K562 (cell line): ENCODE data around the gene RXRA. TPM values are rescaled to one million over a fixed set of nuclear protein-coding genes. Genes with fewer than 3 reads are reported as not detected.
A peak's percentile ranks its signal among the peaks of the same experiment; 100 is the strongest.

Experiments used
- ATAC-seq: fragments of 200-7000 bp; cut with Tn5 transposase; 3 replicates; pipeline ENCODE4 v1.9.1; 2020; ENCODE audit warnings: moderate library complexity
- BruUV-seq: library from RNA; stranded (reverse); fragments of 400-500 nt; replicated peaks from 2 replicates; lab custom pipeline; 2021; lab: Mats Ljungman, UMichigan
- CTCF ChIA-PET: fragments of 300-600 bp; formaldehyde crosslinking; extraction: SDS; loops from one replicate; lab custom pipeline; 2021; ENCODE audit warnings: low intra/inter-chr PET ratio; lab: Yijun Ruan, JAX
- POLR2A ChIA-PET: fragments of 300-600, 350-650 bp; sonication (Branson Sonifier 250); formaldehyde crosslinking; extraction: SDS; loops from one replicate; lab custom pipeline; 2021; ENCODE audit warnings: antibody characterized with exemption, inconsistent platforms; lab: Yijun Ruan, JAX
- DNase-seq, 4 experiments: peaks; one replicate each; pipeline versions ENCODE4 v3.0.0 to v3.0.0-alpha.2; 2011 to 2018; ENCODE audit warnings: low spot score in 3 of 4, mixed read lengths in 3 of 4; ENCODE audit errors: extremely low read depth in 1 of 4
- FAIRE-seq: peaks from 2 replicates; lab custom pipeline; 2011; peaks lifted over from hg19 to GRCh38; lab: Jason Lieb, UNC
- H2AFZ ChIP-seq: 2 replicates; pipeline ENCODE4 v1.6.0; 2011; ENCODE audit warnings: low read depth, low read length, control low read depth, inconsistent platforms
- H3K27ac ChIP-seq: fragments of 200-600 bp; 3 replicates; pipeline ENCODE4 v1.8.0; 2011; ENCODE audit warnings: low read depth, mild to moderate bottlenecking, control low read depth, inconsistent platforms, low read length, moderate library complexity, mixed read lengths; ENCODE audit errors: extremely low read depth
- H3K27me3 ChIP-seq, 2 experiments: fragments of 300-600 bp in 1 of 2; 2 replicates in 1 of 2; 3 replicates in 1 of 2; pipeline versions ENCODE4 v1.6.0 to v1.8.0; 2011; ENCODE audit warnings: inconsistent platforms in 2 of 2, low read length in 2 of 2, mild to moderate bottlenecking in 1 of 2, mixed read lengths in 1 of 2, moderate library complexity in 1 of 2; ENCODE audit not compliant: control insufficient read depth in 2 of 2, insufficient read depth in 2 of 2
- H3K36me3 ChIP-seq: fragments of 300-600 bp; 3 replicates; pipeline ENCODE4 v1.8.0; 2011; ENCODE audit warnings: mild to moderate bottlenecking, low read length, inconsistent platforms; ENCODE audit not compliant: control insufficient read depth, insufficient read depth
- H3K4me1 ChIP-seq, 2 experiments: fragments of 200-600 bp in 1 of 2; replicated peaks in 1 of 2; 2 replicates in 1 of 2; 3 replicates in 1 of 2; pipeline versions ENCODE4 v1.5.1 to v1.8.0; 2011; ENCODE audit warnings: inconsistent platforms in 2 of 2, low read length in 2 of 2, mild to moderate bottlenecking in 1 of 2, mixed read lengths in 1 of 2, moderate library complexity in 1 of 2; ENCODE audit not compliant: control insufficient read depth in 2 of 2, insufficient read depth in 2 of 2
- H3K4me2 ChIP-seq: 2 replicates; pipeline ENCODE4 v1.6.1; 2011; ENCODE audit warnings: low read length, control low read depth, inconsistent platforms, mixed read lengths; ENCODE audit not compliant: insufficient read depth
- H3K4me3 ChIP-seq: fragments of 200-600 bp; sonication (generic), shearing (Covaris generic); 2 replicates; pipeline ENCODE4 v1.5.1; 2016; ENCODE audit warnings: control low read depth, inconsistent platforms
- H3K79me2 ChIP-seq: fragments of 200-600 bp; 3 replicates; pipeline ENCODE4 v1.8.0; 2011; ENCODE audit warnings: low read length, inconsistent platforms; ENCODE audit not compliant: control insufficient read depth, insufficient read depth
- H3K9ac ChIP-seq, 2 experiments: 2 replicates each; pipeline versions ENCODE4 v1.6.0 to v1.6.1; 2011; ENCODE audit warnings: low read depth in 2 of 2, low read length in 2 of 2, control low read depth in 1 of 2, inconsistent platforms in 1 of 2, mild to moderate bottlenecking in 1 of 2, mixed read lengths in 1 of 2; ENCODE audit not compliant: insufficient read depth in 1 of 2
- H3K9me1 ChIP-seq: one replicate; pipeline ENCODE4 v1.6.0; 2011; ENCODE audit warnings: inconsistent platforms, mild to moderate bottlenecking, low read length, moderate library complexity; ENCODE audit not compliant: control insufficient read depth, insufficient read depth
- H3K9me3 ChIP-seq: replicated peaks from 2 replicates; pipeline ENCODE4 v1.5.1; 2011; ENCODE audit warnings: low read depth, low read length, inconsistent platforms; ENCODE audit not compliant: control insufficient read depth, insufficient read depth
- H4K20me1 ChIP-seq: replicated peaks from 2 replicates; pipeline ENCODE4 v1.6.1; 2011; ENCODE audit warnings: low read length, inconsistent platforms, mixed read lengths; ENCODE audit not compliant: control insufficient read depth, insufficient read depth
- CBX2 ChIP-seq: fragments of 200-600 bp; sonication (generic); IDR thresholded peaks from one replicate; pipeline ENCODE4 v1.6.1; 2012; ENCODE audit warnings: mild to moderate bottlenecking, low read length, inconsistent platforms; ENCODE audit not compliant: insufficient read depth, poor library complexity, severe bottlenecking
- CHD2 ChIP-seq: IDR thresholded peaks from 2 replicates; pipeline ENCODE4 v1.6.1; 2011; ENCODE audit warnings: low read depth, low read length
- ERF ChIP-seq: fragments of 450-650 bp; formaldehyde crosslinking; IDR thresholded peaks from 2 replicates; pipeline ENCODE4 v1.4.0; 2020; ENCODE audit warnings: mild to moderate bottlenecking, mixed read lengths
- MCM5 ChIP-seq: fragments of 450-650 bp; IDR thresholded peaks from 2 replicates; pipeline ENCODE4 v1.6.1; 2016; ENCODE audit warnings: low read depth
- RUNX1 ChIP-seq: sonication (generic); IDR thresholded peaks from 2 replicates; pipeline ENCODE4 v1.6.1; 2016; ENCODE audit warnings: antibody characterized with exemption, low read depth
- WGBS: fragments of 100-300 bp; shearing (Covaris generic); methylation state at CpG from one replicate; pipeline ENCODE4 v1.1.6; 2016; ENCODE audit warnings: low coverage, mixed read lengths; ENCODE audit not compliant: insufficient coverage; ENCODE audit errors: missing lambda C conversion rate; 5-methylcytosine and 5-hydroxymethylcytosine counted together
- in situ Hi-C: fragments of 300-500 bp; cut with MboI; formaldehyde crosslinking; loops from 4 replicates; pipeline ENCODE4 v1.15.0; 2018; ENCODE audit warnings: inconsistent platforms, mixed read lengths
- intact Hi-C: fragments of 100-400 bp; cut with micrococcal nuclease; formaldehyde crosslinking; loops from 2 replicates; pipeline ENCODE4 v1.14.2; 2022
- polyA plus RNA-seq, 8 experiments: library from polyadenylated mRNA; depleted of rRNA in 4 of 8; stranded (reverse) in 5 of 8; unstranded in 3 of 8; fragments of >200 nt; fragmentation: Nextera tagmentation in 2 of 8; fragmentation: Illumina TruSeq in 1 of 8; extraction: Ambion mirVana in 2 of 8; extraction: Trizol in 1 of 8; gene quantifications; 2 replicates each; pipeline versions ENCODE4 v1.2.1 to v1.2.3, GENCODE V29; 2011 to 2014; ENCODE audit warnings: inconsistent platforms in 1 of 8, missing spikeins in 1 of 8
- total RNA-seq, 7 experiments: library from RNA; depleted of rRNA in 6 of 7; stranded (reverse); fragments of >200 nt in 6 of 7; fragmentation: Illumina TruSeq in 2 of 7; extraction: Trizol in 2 of 7; gene quantifications; 2 replicates each; pipeline versions ENCODE4 v1.2.1 to v1.2.3, GENCODE V29; 2011 to 2021; ENCODE audit warnings: low replicate concordance in 1 of 7
- TF ChIP-seq, protein P1 (sequence below), 2 experiments: fragments of 450-650 bp in 1 of 2; sonication (generic) in 1 of 2; formaldehyde crosslinking in 1 of 2; IDR thresholded peaks; 2 replicates each; pipeline versions ENCODE4 v1.7.1 to v1.9.0; 2016 to 2022; ENCODE audit warnings: inconsistent platforms in 1 of 2, mild to moderate bottlenecking in 1 of 2, missing genetic modification reagents in 1 of 2

RXRA gene
- total and polyA plus RNA-seq, 9 of the 15 experiments (the other 6 are each of a cell fraction or from before 2014, with no cell fraction given), result 0.35 to 23.6 (median 4.6) TPM

DNA sequence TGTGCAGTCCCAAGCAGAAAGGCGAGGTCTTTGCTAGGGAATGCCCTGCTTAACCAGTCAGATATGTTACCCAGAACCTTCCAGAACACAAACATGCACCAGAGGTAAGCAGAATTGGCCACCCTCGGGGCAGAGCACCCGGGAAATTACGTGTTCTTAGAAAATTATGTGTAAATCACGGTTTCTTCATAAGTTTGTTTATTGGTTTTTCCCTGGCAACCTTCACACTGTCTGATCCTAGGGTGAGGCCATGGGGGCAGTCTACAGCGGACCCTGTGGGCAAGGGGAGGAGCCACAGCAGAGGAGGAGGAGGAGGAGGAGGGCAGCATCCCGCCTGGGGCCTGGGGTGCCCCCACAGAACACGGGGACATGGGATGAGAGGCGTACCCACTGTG lies 31.4 kb downstream of the RXRA start:
- Histone ChIP-seq H3K9me3 (no peaks in the 10 kb centered on the region), H3K4me3 (no peak overlapping the region), H3K27ac (no peak overlapping the region), H2AFZ (no peak overlapping the region), H4K20me1 (peaks cover 86% of the 10 kb centered on the region), H3K4me2 (no peak overlapping the region), H3K4me1 (peaks cover 19 to 97% of the 10 kb centered on the region in 2 experiments), H3K36me3 (no peaks in the 10 kb centered on the region), H3K79me2 (peaks cover 25% of the 10 kb centered on the region; the same call in 2 of the 3 replicates), H3K9ac (peak overlapping the region in 1 of 2 experiments; percentile 80; a peak in 2 of 4 replicates), H3K27me3 (no peaks in the 10 kb centered on the region), H3K9me1 (peaks cover 10% of the 10 kb centered on the region)
- TF ChIP-seq MCM5 (no peak), CBX2 (no peak), ERF (no peak), CHD2 (no peak), RUNX1 (no peak)
- TF ChIP-seq, protein P1, sequence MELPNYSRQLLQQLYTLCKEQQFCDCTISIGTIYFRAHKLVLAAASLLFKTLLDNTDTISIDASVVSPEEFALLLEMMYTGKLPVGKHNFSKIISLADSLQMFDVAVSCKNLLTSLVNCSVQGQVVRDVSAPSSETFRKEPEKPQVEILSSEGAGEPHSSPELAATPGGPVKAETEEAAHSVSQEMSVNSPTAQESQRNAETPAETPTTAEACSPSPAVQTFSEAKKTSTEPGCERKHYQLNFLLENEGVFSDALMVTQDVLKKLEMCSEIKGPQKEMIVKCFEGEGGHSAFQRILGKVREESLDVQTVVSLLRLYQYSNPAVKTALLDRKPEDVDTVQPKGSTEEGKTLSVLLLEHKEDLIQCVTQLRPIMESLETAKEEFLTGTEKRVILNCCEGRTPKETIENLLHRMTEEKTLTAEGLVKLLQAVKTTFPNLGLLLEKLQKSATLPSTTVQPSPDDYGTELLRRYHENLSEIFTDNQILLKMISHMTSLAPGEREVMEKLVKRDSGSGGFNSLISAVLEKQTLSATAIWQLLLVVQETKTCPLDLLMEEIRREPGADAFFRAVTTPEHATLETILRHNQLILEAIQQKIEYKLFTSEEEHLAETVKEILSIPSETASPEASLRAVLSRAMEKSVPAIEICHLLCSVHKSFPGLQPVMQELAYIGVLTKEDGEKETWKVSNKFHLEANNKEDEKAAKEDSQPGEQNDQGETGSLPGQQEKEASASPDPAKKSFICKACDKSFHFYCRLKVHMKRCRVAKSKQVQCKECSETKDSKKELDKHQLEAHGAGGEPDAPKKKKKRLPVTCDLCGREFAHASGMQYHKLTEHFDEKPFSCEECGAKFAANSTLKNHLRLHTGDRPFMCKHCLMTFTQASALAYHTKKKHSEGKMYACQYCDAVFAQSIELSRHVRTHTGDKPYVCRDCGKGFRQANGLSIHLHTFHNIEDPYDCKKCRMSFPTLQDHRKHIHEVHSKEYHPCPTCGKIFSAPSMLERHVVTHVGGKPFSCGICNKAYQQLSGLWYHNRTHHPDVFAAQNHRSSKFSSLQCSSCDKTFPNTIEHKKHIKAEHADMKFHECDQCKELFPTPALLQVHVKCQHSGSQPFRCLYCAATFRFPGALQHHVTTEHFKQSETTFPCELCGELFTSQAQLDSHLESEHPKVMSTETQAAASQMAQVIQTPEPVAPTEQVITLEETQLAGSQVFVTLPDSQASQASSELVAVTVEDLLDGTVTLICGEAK (IDR thresholded peaks at IDR 0.05), result no peak
- TF ChIP-seq, protein P1 (CRISPR knock-in tag; IDR thresholded peaks at IDR 0.05), result no peak
- intact Hi-C loops, result no loop called here
- ChIA-PET CTCF (no interaction called here), POLR2A (no interaction called here)
- in situ Hi-C loops, result no loop called here
- ATAC-seq, result no peak
- DNase-seq, result no peak
- peak; percentile 23 for FAIRE-seq
- no TSS peak for BruUV-seq
- 58% methylated on average over 8 of the region's 9 CpGs for WGBS
